IMR-90 (cell line): ENCODE results near the gene PRUNE2. TPM values are rescaled to one million over a fixed set of nuclear protein-coding genes. Genes with fewer than 3 reads are reported as not detected.

Source experiments
- ATAC-seq: fragments of 200-7000 bp; cut with Tn5 transposase; 2 replicates; pipeline ENCODE4 v1.9.1; 2020; ENCODE audit warnings: low read depth, mild to moderate bottlenecking, moderate library complexity
- BruUV-seq: library from RNA; stranded (reverse); fragments of 400-500 nt; replicated peaks from 2 replicates; lab custom pipeline; 2021; lab: Mats Ljungman, UMichigan
- CTCF ChIA-PET: fragments of 300-600 bp; formaldehyde crosslinking; extraction: SDS; loops from one replicate; lab custom pipeline; 2021; ENCODE audit warnings: antibody characterized with exemption; lab: Yijun Ruan, JAX
- POLR2A ChIA-PET: fragments of 300-600 bp; sonication (Branson Sonifier 250); formaldehyde crosslinking; loops from one replicate; lab custom pipeline; 2022; ENCODE audit warnings: antibody characterized with exemption; ENCODE audit not compliant: unreplicated experiment; lab: Charles Lee
- DNase-seq: peaks from one replicate; pipeline ENCODE4 v3.0.0; 2013
- H2AFZ ChIP-seq: replicated peaks from 2 replicates; pipeline ENCODE3; 2013; ENCODE audit warnings: low read length, mild to moderate bottlenecking; ENCODE audit not compliant: poor library complexity
- H2AK5ac ChIP-seq: 2 replicates; pipeline ENCODE4 v1.6.1; 2013; ENCODE audit warnings: low read depth, low read length, inconsistent platforms
- H2AK9ac ChIP-seq: replicated peaks from 2 replicates; pipeline ENCODE3; 2013; ENCODE audit warnings: mild to moderate bottlenecking, low read depth, low read length, moderate library complexity; ENCODE audit not compliant: poor library complexity
- H2BK120ac ChIP-seq: 2 replicates; pipeline ENCODE4 v1.6.1; 2013; ENCODE audit warnings: low read depth, low read length, inconsistent platforms
- H2BK15ac ChIP-seq: 3 replicates; pipeline ENCODE4 v1.6.1; 2013; ENCODE audit warnings: low read depth, low read length, inconsistent platforms
- H2BK20ac ChIP-seq: 2 replicates; pipeline ENCODE4 v1.6.1; 2013; ENCODE audit warnings: low read depth, mild to moderate bottlenecking, inconsistent platforms, low read length, moderate library complexity
- H2BK5ac ChIP-seq: 2 replicates; pipeline ENCODE4 v1.6.1; 2013; ENCODE audit warnings: mild to moderate bottlenecking, low read depth, low read length, inconsistent platforms; ENCODE audit not compliant: poor library complexity, severe bottlenecking
- H3K14ac ChIP-seq: replicated peaks from 2 replicates; pipeline ENCODE4 v1.6.1; 2013; ENCODE audit warnings: low read depth, low read length, inconsistent platforms
- H3K18ac ChIP-seq: 2 replicates; pipeline ENCODE4 v1.6.1; 2013; ENCODE audit warnings: low read depth, low read length, control low read depth
- H3K23ac ChIP-seq: 2 replicates; pipeline ENCODE4 v1.6.1; 2013; ENCODE audit warnings: low read depth, low read length, inconsistent platforms
- H3K27ac ChIP-seq: 2 replicates; pipeline ENCODE4 v1.5.1; 2013; ENCODE audit warnings: mild to moderate bottlenecking, control low read depth, low read length; ENCODE audit not compliant: insufficient read depth
- H3K27me3 ChIP-seq: 2 replicates; pipeline ENCODE4 v1.6.1; 2013; ENCODE audit warnings: low read length; ENCODE audit not compliant: control insufficient read depth, insufficient read depth
- H3K36me3 ChIP-seq: 2 replicates; pipeline ENCODE4 v1.6.1; 2013; ENCODE audit warnings: low read length, mixed read lengths; ENCODE audit not compliant: control insufficient read depth, insufficient read depth
- H3K4ac ChIP-seq: 2 replicates; pipeline ENCODE4 v1.6.1; 2013; ENCODE audit warnings: low read depth, low read length, inconsistent platforms
- H3K4me1 ChIP-seq: 2 replicates; pipeline ENCODE4 v1.6.1; 2013; ENCODE audit warnings: low read length, mixed read lengths; ENCODE audit not compliant: control insufficient read depth, insufficient read depth
- H3K4me2 ChIP-seq: 2 replicates; pipeline ENCODE4 v1.6.1; 2013; ENCODE audit warnings: low read depth, mild to moderate bottlenecking, control low read depth, low read length, moderate library complexity
- H3K4me3 ChIP-seq: 2 replicates; pipeline ENCODE4 v1.5.1; 2013; ENCODE audit warnings: low read depth, mild to moderate bottlenecking, control low read depth, low read length, moderate library complexity; ENCODE audit not compliant: insufficient read depth
- H3K56ac ChIP-seq: 2 replicates; pipeline ENCODE4 v1.6.1; 2013; ENCODE audit warnings: low read length, inconsistent platforms; ENCODE audit not compliant: insufficient read depth; ENCODE audit errors: extremely low read depth
- H3K79me1 ChIP-seq, 2 experiments: 2 replicates each; pipeline ENCODE4 v1.6.1; 2013; ENCODE audit warnings: low read length in 2 of 2, inconsistent platforms in 1 of 2, low read depth in 1 of 2
- H3K9ac ChIP-seq: 2 replicates; pipeline ENCODE4 v1.6.1; 2013; ENCODE audit warnings: low read depth, low read length, control low read depth
- H3K9me1 ChIP-seq: 2 replicates; pipeline ENCODE4 v1.6.1; 2013; ENCODE audit warnings: low read length, inconsistent platforms; ENCODE audit not compliant: insufficient read depth
- H3K9me3 ChIP-seq: 2 replicates; pipeline ENCODE4 v1.6.1; 2013; ENCODE audit warnings: low read length; ENCODE audit not compliant: control insufficient read depth, insufficient read depth
- H4K20me1 ChIP-seq: 2 replicates; pipeline ENCODE4 v1.6.1; 2013; ENCODE audit warnings: low read length, inconsistent platforms; ENCODE audit not compliant: insufficient read depth
- H4K5ac ChIP-seq: 2 replicates; pipeline ENCODE4 v1.6.1; 2013; ENCODE audit warnings: mild to moderate bottlenecking, low read depth, low read length, control low read depth
- H4K8ac ChIP-seq, 2 experiments: 2 replicates each; pipeline ENCODE4 v1.6.1; 2013; ENCODE audit warnings: low read depth in 2 of 2, low read length in 2 of 2, control low read depth in 1 of 2, inconsistent platforms in 1 of 2
- H4K91ac ChIP-seq: 2 replicates; pipeline ENCODE4 v1.6.1; 2013; ENCODE audit warnings: low read depth, low read length, inconsistent platforms; ENCODE audit not compliant: insufficient read depth
- BHLHE40 ChIP-seq: fragments of 150-350 bp; IDR thresholded peaks from 2 replicates; pipeline ENCODE4 v1.6.1; 2016; ENCODE audit warnings: mild to moderate bottlenecking, low read depth, low read length
- CEBPB ChIP-seq: IDR thresholded peaks from 2 replicates; pipeline ENCODE4 v1.6.1; 2012; ENCODE audit warnings: low read depth, low read length, improper control_type of control experiment
- CTCF ChIP-seq: conservative IDR thresholded peaks from 2 replicates; pipeline ENCODE4 v1.5.1; 2012; ENCODE audit warnings: mild to moderate bottlenecking, low read depth, low read length, improper control_type of control experiment
- ELK1 ChIP-seq: fragments of 150-350 bp; IDR thresholded peaks from 2 replicates; pipeline ENCODE4 v1.6.1; 2016; ENCODE audit warnings: low read depth, mild to moderate bottlenecking, low read length, moderate library complexity, borderline replicate concordance
- FOS ChIP-seq: fragments of 150-350 bp; IDR thresholded peaks from 2 replicates; pipeline ENCODE4 v1.6.1; 2016; ENCODE audit warnings: low read depth, low read length
- MXI1 ChIP-seq: IDR thresholded peaks from 2 replicates; pipeline ENCODE4 v1.6.1; 2012; ENCODE audit warnings: low read depth, mild to moderate bottlenecking, low read length, moderate library complexity, borderline replicate concordance
- POLR2A ChIP-seq: IDR thresholded peaks from 2 replicates; pipeline ENCODE4 v1.6.1; 2012; ENCODE audit warnings: mild to moderate bottlenecking, low read depth, low read length
- RCOR1 ChIP-seq: IDR thresholded peaks from 2 replicates; pipeline ENCODE4 v1.6.1; 2012; ENCODE audit warnings: mild to moderate bottlenecking, low read length, improper control_type of control experiment; ENCODE audit not compliant: insufficient replicate concordance
- SMC3 ChIP-seq: fragments of 150-350 bp; IDR thresholded peaks from 2 replicates; pipeline ENCODE4 v1.6.1; 2016; ENCODE audit warnings: low read depth, mild to moderate bottlenecking, antibody characterized with exemption, low read length, moderate library complexity
- WGBS, 2 experiments: methylation state at CpG; one replicate each; pipeline versions ENCODE4 v1.1.5 to v1.1.7; 2013; ENCODE audit warnings: missing lambda C conversion rate in 2 of 2; ENCODE audit not compliant: insufficient read length in 1 of 2; ENCODE audit errors: extremely low coverage in 2 of 2; 5-methylcytosine and 5-hydroxymethylcytosine counted together
- dilution Hi-C: fragments of 300-500 bp; cut with HindIII; formaldehyde crosslinking; loops from one replicate; pipeline ENCODE4 v1.14.3; 2018; ENCODE audit warnings: low sequenced_read_pairs; ENCODE audit not compliant: unreplicated experiment
- in situ Hi-C: fragments of 300-500 bp; cut with MboI; formaldehyde crosslinking; loops from 3 replicates; pipeline ENCODE4 v1.14.3; 2019; ENCODE audit warnings: low sequenced_read_pairs, inconsistent platforms, mixed read lengths
- intact Hi-C: fragments of 100-400 bp; cut with micrococcal nuclease; formaldehyde crosslinking; loops from 2 replicates; pipeline ENCODE4 v1.10.0; 2022
- polyA plus RNA-seq, 3 experiments: library from polyadenylated mRNA; depleted of rRNA; stranded (reverse); fragments of >200 nt; gene quantifications; 2 replicates each; pipeline ENCODE4 v1.2.3, GENCODE V29; 2012; ENCODE audit warnings: low replicate concordance in 1 of 3
- total RNA-seq: library from RNA; depleted of rRNA; stranded (reverse); fragments of >200 nt; gene quantifications from 2 replicates; pipeline ENCODE4 v1.2.3, GENCODE V29; 2012
- TF ChIP-seq, protein P1 (sequence below): fragments of 150-350 bp; IDR thresholded peaks from 2 replicates; pipeline ENCODE4 v1.6.1; 2017; ENCODE audit warnings: mild to moderate bottlenecking, antibody characterized with exemption, low read length, low read depth

Gene PRUNE2
- total and polyA plus RNA-seq, 2 of the 4 experiments (the other 2 are of a cell fraction): 0.70 to 1.6 TPM

DNA sequence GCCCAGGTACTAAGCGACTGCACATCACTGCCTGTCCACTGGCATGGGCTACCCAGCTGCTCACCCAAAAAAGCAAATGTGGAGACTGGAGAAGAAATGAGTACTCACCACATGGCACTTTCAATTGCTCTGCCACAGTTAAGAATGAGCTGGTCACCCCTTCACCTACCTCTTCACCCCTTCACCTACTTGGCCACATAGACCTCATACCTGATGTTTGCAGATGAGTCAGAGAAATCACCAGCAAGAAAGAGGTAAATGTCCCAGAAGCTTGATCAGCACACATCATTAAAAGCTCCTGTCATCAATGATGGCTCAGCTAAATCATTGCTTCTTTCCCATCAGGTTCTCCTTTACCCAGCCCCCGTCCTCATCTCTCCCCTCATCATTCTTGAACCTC lies 7.6 kb upstream of the PRUNE2 start:
- Histone ChIP-seq H3K27me3 (peaks cover 17% of the 10 kb centered on the region), H2BK20ac (no peak overlapping the region), H3K9ac (no peak overlapping the region), H4K20me1 (no peaks in the 10 kb centered on the region), H3K9me1 (no peaks in the 10 kb centered on the region), H4K5ac (no peak overlapping the region), H3K14ac (no peak overlapping the region), H4K8ac (no peak overlapping the region), H3K4me2 (no peak overlapping the region), H3K23ac (no peak overlapping the region), H3K9me3 (no peaks in the 10 kb centered on the region), H3K4me1 (no peaks in the 10 kb centered on the region), H2AK9ac (no peak overlapping the region), H2BK120ac (no peak overlapping the region), H3K4me3 (no peak overlapping the region), H2AFZ (no peak overlapping the region), H2BK5ac (no peak overlapping the region), H4K91ac (no peak overlapping the region), H2AK5ac (no peak overlapping the region), H3K4ac (no peak overlapping the region), H3K36me3 (no peaks in the 10 kb centered on the region), H3K56ac (no peak overlapping the region), H3K18ac (no peak overlapping the region), H3K79me1 (no peaks in the 10 kb centered on the region), H2BK15ac (no peak overlapping the region), H3K27ac (no peak overlapping the region)
- POLR2A ChIA-PET: no interaction called here
- in situ Hi-C loops (no loop called here), intact Hi-C loops (no loop called here), dilution Hi-C loops (no loop called here)
- TF ChIP-seq SMC3 (no peak), FOS (no peak), ELK1 (no peak), POLR2A (no peak), CEBPB (no peak), CTCF (no peak), MXI1 (no peak), BHLHE40 (no peak), RCOR1 (no peak)
- TF ChIP-seq, protein P1, sequence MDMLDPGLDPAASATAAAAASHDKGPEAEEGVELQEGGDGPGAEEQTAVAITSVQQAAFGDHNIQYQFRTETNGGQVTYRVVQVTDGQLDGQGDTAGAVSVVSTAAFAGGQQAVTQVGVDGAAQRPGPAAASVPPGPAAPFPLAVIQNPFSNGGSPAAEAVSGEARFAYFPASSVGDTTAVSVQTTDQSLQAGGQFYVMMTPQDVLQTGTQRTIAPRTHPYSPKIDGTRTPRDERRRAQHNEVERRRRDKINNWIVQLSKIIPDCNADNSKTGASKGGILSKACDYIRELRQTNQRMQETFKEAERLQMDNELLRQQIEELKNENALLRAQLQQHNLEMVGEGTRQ: no peak
- BruUV-seq: no TSS peak
- ATAC-seq (no peak), DNase-seq (no peak)
- CTCF ChIA-PET: no interaction called here
- WGBS, 2 experiments: no CpG with 5 or more reads among the region's 2 CpGs
